ENCODE measurements around the gene IL22RA2. TPM values are rescaled to one million over a fixed set of nuclear protein-coding genes. Genes with fewer than 3 reads are reported as not detected.

The IL22RA2 gene
- total RNA-seq, 1 experiment from 2014 or later = not detected

DNA sequence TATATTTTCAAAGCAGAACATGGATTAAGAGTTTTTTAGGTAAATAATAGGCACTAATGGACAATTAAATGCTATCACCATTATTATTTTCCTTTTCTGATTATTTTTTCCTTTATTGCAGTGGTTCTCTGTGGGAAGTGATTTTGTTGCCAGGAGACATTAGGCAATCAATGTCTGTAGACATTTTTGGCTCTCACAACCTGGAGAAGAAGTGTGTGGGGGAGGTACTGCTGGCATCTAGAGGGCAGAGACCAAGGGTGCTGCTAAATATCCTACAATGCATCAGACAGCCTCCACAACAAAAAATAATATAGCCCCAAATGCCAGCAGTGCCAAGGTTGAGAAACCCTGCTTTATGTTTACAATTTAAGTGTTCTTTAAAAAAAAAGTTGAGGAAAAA, 37.5 kb upstream of the IL22RA2 start:
- Histone ChIP-seq H3K36me3 (ENCODE audit: control insufficient read depth, insufficient read depth, low read length) (no peaks in the 10 kb centered on the region), H3K27ac (ENCODE audit: low read length) (no peak overlapping the region), H3K4me1 (ENCODE audit: control insufficient read depth, insufficient read depth, low read length) (no peaks in the 10 kb centered on the region), H3K4me3 (ENCODE audit: low read depth in 2 of 2, low read length in 2 of 2) (no peak overlapping the region), H3K9me3 (ENCODE audit: control insufficient read depth, insufficient read depth, low read depth, low read length) (peaks cover 10% of the 10 kb centered on the region; the same call in 1 of the 2 replicates), H3K27me3 (ENCODE audit: control insufficient read depth, insufficient read depth, low read length) (no peaks in the 10 kb centered on the region)
- intact Hi-C loops (cut with micrococcal nuclease; ENCODE audit: unreplicated experiment) = no loop called here
- in situ Hi-C loops (cut with HindIII; ENCODE audit: low pct_unique_long_range_greater_than_20kb, low sequenced_read_pairs) = no loop called here
- ATAC-seq (no peak), DNase-seq (ENCODE audit: low read depth, low spot score) (no peak)
- ChIA-PET CTCF (no interaction called here), POLR2A (no interaction called here)
- TF ChIP-seq SIN3A (IDR thresholded peaks at IDR 0.05; ENCODE audit: borderline replicate concordance, insufficient read depth, low read depth, low read length) = no peak
- TF ChIP-seq, protein P1, sequence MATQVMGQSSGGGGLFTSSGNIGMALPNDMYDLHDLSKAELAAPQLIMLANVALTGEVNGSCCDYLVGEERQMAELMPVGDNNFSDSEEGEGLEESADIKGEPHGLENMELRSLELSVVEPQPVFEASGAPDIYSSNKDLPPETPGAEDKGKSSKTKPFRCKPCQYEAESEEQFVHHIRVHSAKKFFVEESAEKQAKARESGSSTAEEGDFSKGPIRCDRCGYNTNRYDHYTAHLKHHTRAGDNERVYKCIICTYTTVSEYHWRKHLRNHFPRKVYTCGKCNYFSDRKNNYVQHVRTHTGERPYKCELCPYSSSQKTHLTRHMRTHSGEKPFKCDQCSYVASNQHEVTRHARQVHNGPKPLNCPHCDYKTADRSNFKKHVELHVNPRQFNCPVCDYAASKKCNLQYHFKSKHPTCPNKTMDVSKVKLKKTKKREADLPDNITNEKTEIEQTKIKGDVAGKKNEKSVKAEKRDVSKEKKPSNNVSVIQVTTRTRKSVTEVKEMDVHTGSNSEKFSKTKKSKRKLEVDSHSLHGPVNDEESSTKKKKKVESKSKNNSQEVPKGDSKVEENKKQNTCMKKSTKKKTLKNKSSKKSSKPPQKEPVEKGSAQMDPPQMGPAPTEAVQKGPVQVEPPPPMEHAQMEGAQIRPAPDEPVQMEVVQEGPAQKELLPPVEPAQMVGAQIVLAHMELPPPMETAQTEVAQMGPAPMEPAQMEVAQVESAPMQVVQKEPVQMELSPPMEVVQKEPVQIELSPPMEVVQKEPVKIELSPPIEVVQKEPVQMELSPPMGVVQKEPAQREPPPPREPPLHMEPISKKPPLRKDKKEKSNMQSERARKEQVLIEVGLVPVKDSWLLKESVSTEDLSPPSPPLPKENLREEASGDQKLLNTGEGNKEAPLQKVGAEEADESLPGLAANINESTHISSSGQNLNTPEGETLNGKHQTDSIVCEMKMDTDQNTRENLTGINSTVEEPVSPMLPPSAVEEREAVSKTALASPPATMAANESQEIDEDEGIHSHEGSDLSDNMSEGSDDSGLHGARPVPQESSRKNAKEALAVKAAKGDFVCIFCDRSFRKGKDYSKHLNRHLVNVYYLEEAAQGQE (IDR thresholded peaks at IDR 0.05; ENCODE audit: insufficient read depth in 1 of 2, low read depth in 2 of 2, low read length in 1 of 2) = no peak
- TF ChIP-seq TCF7L2 (IDR thresholded peaks at IDR 0.05; ENCODE audit: low read depth, low read length) = no peak
- TF ChIP-seq, protein P2, sequence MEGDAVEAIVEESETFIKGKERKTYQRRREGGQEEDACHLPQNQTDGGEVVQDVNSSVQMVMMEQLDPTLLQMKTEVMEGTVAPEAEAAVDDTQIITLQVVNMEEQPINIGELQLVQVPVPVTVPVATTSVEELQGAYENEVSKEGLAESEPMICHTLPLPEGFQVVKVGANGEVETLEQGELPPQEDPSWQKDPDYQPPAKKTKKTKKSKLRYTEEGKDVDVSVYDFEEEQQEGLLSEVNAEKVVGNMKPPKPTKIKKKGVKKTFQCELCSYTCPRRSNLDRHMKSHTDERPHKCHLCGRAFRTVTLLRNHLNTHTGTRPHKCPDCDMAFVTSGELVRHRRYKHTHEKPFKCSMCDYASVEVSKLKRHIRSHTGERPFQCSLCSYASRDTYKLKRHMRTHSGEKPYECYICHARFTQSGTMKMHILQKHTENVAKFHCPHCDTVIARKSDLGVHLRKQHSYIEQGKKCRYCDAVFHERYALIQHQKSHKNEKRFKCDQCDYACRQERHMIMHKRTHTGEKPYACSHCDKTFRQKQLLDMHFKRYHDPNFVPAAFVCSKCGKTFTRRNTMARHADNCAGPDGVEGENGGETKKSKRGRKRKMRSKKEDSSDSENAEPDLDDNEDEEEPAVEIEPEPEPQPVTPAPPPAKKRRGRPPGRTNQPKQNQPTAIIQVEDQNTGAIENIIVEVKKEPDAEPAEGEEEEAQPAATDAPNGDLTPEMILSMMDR (IDR thresholded peaks at IDR 0.05) = no peak
- no peak for TF ChIP-seq POLR2AphosphoS5 (IDR thresholded peaks at IDR 0.05; ENCODE audit: low read depth, low read length)
- BruUV-seq (replicated peaks) = no TSS peak

DNA sequence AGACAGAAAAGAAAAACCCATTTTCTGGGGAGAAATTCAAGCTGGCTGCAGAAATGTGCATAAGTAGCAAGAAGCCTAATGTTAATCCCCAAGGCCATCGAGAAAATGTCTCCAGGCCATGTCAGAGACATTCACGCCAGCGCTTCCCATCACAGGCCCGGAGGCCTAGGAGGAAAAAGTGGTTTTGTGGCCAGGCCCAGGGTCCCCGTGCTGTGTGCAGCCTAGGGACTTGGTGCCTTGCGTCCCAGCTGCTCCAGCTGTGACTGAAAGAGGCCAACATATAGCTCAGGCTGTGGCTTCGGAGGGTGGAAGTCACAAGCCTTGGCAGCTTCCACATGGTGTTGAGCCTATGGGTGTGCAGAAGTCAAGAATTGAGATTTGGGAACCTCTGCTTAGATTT, 34.8 kb upstream of the IL22RA2 start:
- POLR2A ChIA-PET = no interaction called here
- no peaks in the 10 kb centered on the region for H3K4me1 ChIP-seq (ENCODE audit: control insufficient read depth, insufficient read depth, low read length)
- no peak overlapping the region for H3K4me3 ChIP-seq (ENCODE audit: low read depth in 2 of 2, low read length in 2 of 2)
- no peaks in the 10 kb centered on the region; the same call in 1 of the 2 replicates for H3K36me3 ChIP-seq (ENCODE audit: control insufficient read depth, insufficient read depth, low read length)
- TF ChIP-seq TCF7L2 (IDR thresholded peaks at IDR 0.05; ENCODE audit: low read depth, low read length) = no peak
- no peak for TF ChIP-seq POLR2AphosphoS5 (IDR thresholded peaks at IDR 0.05; ENCODE audit: low read depth, low read length)
- TF ChIP-seq, protein P1 (IDR thresholded peaks at IDR 0.05; ENCODE audit: insufficient read depth in 1 of 2, low read depth in 2 of 2, low read length in 1 of 2) = no peak
- TF ChIP-seq SIN3A (IDR thresholded peaks at IDR 0.05; ENCODE audit: borderline replicate concordance, insufficient read depth, low read depth, low read length) = no peak
- TF ChIP-seq, protein P2 (IDR thresholded peaks at IDR 0.05) = no peak
- BruUV-seq (replicated peaks) = no TSS peak
- intact Hi-C loops (cut with micrococcal nuclease; ENCODE audit: unreplicated experiment) (no loop called here), in situ Hi-C loops (cut with HindIII; ENCODE audit: low pct_unique_long_range_greater_than_20kb, low sequenced_read_pairs) (no loop called here)
- H3K9me3 ChIP-seq (ENCODE audit: control insufficient read depth, insufficient read depth, low read depth, low read length) = peaks cover 10% of the 10 kb centered on the region; the same call in 1 of the 2 replicates
- CTCF ChIA-PET = no interaction called here
- no peak overlapping the region for H3K27ac ChIP-seq (ENCODE audit: low read length)
- no peaks in the 10 kb centered on the region for H3K27me3 ChIP-seq (ENCODE audit: control insufficient read depth, insufficient read depth, low read length)
- ATAC-seq = no peak
- DNase-seq (ENCODE audit: low read depth, low spot score) = no peak

All from Panc1 (cell line).